GM18873 (cell line): ENCODE data around the gene GMEB2.

Experiments used
- ATAC-seq: cut with Tn5 transposase; IDR thresholded peaks from one replicate; pipeline ENCODE4 v1.9.1; 2021; ENCODE audit warnings: mild to moderate bottlenecking, moderate library complexity, moderate number of reproducible peaks; ENCODE audit not compliant: unreplicated experiment, low FRiP score

GMEB2 gene

GRCh38 chr20:63591786-63592355 lies 35.0 kb downstream of the GMEB2 start:
- no peak for ATAC-seq

- no peak for ATAC-seq
Observed at GRCh38 chr20:63591147-63591533, 35.8 kb downstream of the GMEB2 start.

GRCh38 chr20:63590218-63591146 lies 36.4 kb downstream of the GMEB2 start:
- ATAC-seq = no peak

- no peak for ATAC-seq
Observed at GRCh38 chr20:63589261-63590217, 37.4 kb downstream of the GMEB2 start.

GRCh38 chr20:63588641-63589041 lies 38.3 kb downstream of the GMEB2 start:
- ATAC-seq = no peak

GRCh38 chr20:63587776-63588591 lies 38.9 kb downstream of the GMEB2 start:
- ATAC-seq = no peak

GRCh38 chr20:63587256-63587655 lies 39.6 kb downstream of the GMEB2 start:
- ATAC-seq = no peak

GRCh38 chr20:63586797-63587196 lies 40.1 kb downstream of the GMEB2 start:
- ATAC-seq = no peak

- ATAC-seq = no peak
Observed at GRCh38 chr20:63585616-63586565, 41.0 kb downstream of the GMEB2 start.

- ATAC-seq = no peak
Observed at GRCh38 chr20:63582382-63583063, 44.4 kb downstream of the GMEB2 start.

- ATAC-seq = no peak
Observed at GRCh38 chr20:63580796-63581461, 46.0 kb downstream of the GMEB2 start.

GRCh38 chr20:63579017-63579694 lies 47.7 kb downstream of the GMEB2 start:
- ATAC-seq = no peak

GRCh38 chr20:63578224-63579016 lies 48.5 kb downstream of the GMEB2 start:
- ATAC-seq = no peak

GRCh38 chr20:63577317-63577894 lies 49.5 kb downstream of the GMEB2 start:
- ATAC-seq = no peak

GRCh38 chr20:63576311-63576710 lies 50.6 kb downstream of the GMEB2 start:
- no peak for ATAC-seq
